GM21576 (cell line): ENCODE measurements around the gene ADAMTS4.

Experiments used
- ATAC-seq: cut with Tn5 transposase; IDR thresholded peaks from one replicate; pipeline ENCODE4 v1.9.1; 2021; ENCODE audit warnings: mild to moderate bottlenecking, moderate library complexity; ENCODE audit not compliant: unreplicated experiment

The ADAMTS4 gene

DNA sequence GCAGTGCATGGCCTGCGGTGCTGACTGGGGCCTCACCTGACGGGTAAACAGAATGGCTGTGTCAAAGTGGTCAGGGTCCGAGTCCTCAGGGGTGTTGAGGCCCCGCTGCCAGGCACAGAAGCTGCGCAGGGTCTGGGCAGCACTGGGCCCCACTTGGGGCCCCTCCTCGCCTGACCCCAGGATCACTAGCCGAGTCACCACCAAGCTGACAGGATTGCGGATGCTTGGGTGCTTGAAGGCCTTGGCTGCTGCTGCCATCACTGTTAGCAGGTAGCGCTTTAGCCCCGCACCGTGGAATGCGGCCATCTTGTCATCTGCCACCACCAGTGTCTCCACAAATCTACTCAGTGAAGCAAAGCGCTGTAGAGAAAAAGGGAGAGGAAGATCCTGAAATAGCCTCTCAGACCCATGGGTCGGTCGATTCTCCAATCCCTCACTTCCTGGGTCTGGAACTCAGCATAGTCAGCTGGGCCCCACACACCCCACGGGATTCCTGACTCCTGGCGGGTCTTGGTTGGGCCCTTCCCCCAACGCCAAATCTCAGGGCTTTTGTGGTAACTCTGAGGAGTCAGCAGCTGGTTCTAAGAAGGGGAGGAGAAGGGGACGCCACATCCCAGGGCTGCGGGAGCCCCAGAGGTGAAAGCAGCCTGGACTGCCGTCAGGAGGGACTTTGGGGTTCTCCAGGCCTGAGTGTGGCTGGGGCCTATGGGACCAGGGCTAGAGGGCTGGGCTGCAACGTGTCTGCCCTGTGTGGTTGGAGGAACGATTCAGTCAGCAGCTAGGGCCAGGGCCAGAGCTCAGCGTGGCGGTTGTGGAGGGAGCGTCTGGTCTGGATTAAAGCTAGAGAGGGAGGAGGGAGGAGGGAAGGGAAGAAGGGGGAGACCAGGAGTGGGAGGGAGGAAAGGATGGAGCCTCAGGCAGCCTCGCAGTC is 2.1 kb downstream of the ADAMTS4 start:
- no peak for ATAC-seq

DNA sequence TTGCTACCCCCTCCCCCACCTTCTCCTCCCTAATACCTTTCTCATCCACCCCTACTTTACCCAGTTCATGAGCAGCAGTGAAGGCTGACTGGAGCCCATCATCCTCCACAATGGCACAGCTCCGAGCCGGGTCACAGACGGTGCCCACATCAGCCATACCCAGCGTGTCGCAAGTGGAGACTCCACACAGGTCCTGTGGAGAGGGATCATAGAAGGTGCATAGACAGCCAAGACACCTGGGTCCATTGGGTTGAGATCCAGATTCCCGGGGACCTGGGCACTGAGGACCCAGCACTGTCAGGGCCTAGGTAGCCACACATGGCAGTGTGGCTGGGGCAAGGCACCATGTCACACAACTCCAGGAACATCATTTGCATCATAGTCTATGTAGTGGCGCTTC is 2.7 kb downstream of the ADAMTS4 start:
- no peak for ATAC-seq

DNA sequence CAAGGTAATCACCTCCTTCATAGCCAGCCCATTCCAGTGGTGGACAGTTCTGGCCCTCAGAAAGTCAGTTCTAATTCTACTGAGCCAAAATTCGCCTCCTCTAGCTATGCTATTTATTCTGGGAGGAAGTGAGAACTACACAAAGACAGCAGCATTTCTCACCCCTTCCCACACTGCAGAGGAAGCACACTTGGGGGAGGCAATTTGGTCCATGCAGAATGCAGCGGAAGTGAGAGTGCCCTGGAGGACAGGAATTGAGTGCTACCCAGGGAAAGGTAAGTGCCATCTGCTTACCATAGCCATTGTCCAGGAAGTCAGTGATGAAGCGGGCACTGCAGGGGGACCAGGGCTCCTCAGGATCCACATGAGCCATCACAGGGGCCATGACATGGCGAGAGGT is 3.7 kb downstream of the ADAMTS4 start:
- ATAC-seq = peak; percentile 53

DNA sequence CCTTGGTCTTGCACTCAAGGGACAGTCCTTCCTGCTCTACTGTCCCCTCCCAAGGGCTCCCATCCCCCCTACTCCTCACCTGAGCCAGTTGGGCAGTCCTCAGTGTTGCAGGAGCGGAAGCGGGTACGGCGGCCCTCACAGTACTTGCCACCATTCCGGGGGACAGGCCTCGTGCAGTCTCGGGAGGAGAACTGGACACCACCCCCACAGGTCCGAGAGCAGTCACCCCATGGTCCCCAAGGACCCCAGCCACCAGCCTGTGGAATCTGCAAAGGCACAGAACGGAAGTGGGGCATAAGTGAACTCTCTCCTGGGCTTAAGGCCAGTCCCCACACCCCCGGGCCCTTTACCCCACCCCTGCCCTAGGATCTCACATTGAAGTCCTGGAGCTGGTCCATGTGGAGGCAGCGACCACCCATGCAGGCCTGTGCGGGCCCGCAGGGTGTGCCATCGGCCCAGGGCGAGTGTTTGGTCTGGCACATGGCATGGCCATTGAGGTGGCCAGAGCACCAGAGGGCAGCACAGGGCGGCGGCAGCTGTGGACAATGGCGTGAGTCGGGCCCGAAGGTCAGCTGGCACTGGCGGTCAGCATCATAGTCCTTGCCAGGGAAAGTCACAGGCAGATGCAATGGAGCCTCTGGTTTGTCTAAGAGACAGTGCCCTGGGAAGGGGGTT is 5.2 kb downstream of the ADAMTS4 start:
- no peak for ATAC-seq

DNA sequence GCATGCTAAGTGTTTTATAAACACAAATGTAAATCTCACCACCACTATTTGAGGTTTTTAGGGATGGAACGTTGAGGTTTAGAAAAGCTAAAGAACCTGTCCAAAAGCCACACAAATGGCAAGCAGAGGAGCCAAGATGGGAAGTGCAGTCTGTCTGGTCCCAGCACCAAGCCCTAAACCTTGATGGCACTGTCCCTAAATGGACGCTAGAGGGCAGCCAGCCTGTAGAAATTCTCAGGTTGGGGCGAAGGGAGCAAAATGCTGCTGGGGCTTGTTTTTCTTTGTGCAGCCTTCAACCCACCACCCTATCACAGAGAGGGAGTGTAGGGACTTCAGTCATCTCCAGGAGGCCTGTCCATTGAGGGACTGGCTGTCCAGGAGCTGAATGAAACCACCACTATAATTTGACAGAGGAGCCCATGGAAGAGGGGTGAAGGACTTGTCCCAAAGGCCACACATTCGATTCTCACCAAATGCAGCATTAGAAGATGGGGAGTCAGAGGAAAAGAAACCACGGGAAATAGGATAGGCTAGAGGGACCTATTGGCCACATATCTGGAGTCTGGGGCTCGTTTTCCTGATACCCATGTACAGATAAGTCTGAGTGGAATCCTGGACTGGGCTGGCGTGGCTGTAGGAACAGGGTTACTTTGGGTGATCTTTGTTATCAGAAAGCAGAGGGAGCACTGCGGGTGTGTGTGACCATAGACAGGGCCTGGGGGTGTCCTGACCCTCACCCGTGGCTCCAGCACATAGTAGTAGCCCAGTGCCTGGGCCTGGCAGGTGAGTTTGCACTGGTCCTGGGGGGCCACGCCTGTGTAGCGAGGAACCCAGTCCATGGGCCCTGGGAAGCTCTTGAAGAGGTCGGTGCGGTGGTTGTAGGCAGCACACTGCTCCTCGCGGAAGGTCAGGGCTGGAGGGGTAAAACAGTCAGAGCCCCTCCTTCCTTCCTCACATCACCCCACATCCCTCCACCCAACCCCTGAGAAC is 6.1 kb downstream of the ADAMTS4 start:
- ATAC-seq = peak; percentile 60

DNA sequence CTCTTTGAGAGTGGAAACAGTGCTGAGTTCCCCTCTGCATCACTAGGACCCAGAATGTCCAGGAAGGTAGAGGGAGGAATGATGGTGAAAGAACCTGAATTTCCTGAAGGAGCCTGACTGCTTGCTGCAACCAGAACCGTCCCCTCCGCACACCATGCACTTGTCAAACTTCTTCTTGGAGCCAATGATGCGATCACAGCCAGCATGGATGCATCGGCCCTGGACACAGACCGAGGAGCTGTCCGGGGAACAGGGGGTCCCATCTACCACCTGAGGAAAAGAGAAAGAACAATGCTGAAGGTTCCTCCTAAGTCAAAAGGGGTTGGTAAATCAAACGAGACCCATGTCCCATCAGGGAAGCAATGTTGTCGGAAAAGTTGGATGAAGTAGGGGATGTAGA is 6.9 kb downstream of the ADAMTS4 start:
- ATAC-seq = no peak

DNA sequence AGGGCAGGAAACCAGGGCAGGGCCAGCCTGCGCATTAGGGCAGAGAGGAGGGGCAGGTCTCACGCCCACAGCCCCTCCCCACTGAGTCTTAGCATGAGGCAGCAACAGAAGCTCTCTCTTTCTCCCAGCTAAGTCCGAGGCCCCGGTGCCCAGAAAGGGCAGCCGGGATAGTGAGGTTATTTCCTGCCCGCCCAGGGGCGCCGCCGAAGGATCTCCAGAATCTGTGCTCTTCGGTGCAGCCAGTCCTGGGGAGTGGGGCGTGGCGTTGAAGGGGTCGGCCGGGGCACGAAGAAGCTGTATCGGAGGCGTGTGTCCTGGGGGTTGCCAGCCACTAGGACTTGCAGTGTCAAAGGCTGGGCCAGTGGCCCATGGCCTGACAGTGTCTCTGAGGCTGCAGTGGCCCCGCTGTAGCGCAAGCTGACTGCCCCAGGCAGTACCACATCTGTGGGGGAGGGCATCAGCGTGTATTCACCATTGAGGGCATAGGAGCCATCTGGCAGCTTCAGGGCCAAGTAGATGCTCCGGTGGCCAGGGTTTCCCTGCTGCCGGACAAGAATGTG is 7.8 kb downstream of the ADAMTS4 start:
- ATAC-seq = no peak

DNA sequence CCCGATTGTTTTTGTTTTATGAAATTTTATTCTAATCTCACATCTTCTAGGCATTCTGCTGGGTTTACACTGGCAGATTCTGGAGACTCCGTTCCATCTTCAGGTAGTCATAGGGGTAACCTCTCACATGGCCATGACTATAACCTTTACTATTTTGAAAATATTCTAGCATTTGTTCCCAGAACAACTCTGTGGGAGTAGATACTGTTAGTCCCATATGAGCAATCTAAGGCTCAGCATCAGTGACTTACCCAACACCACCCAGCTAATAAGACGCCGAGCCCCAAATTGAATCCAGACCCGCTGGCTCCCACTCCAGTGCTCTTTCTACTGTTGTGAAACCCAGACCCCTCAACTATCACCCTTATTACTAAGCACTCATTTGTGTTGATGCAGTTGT is 9.8 kb downstream of the ADAMTS4 start:
- no peak for ATAC-seq

DNA sequence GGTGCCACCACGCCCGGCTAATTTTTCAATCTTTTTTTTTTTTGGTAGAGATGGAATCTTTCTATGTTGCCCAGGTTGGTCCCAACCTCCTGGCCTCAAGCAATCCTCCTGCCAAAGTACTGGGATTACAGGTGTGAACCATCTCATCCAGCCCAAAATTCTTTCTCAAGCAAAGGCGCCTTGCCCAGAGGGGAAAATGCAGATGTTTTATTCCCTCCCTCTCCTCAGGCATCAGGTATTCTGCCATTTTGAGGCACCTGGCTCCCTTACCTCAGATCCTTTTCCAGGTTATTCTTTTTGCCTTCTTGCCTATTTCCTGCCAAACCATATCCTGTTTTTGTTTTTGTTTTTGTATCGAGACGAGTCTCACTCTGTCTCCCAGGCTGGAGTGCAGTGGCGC is 10.5 kb downstream of the ADAMTS4 start:
- ATAC-seq = no peak

DNA sequence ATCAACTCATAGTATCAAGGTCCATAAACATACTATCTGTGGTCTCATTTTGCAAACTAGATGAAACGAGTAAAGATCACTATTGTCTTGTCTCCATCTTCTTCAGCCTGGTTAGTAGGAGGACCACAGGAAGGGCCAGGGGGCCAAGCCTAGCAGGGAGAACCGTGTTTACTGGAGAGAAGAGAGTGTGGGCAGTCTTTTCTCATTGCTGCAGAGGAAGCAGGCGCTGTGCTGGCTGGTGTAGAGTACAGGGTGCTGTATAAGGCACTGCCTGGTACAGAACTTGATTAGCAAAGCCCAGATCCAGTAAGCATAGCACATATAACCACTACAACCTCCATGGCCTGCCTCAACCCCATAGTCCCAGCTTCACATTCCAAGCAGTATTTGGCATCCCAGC is 11.5 kb downstream of the ADAMTS4 start:
- ATAC-seq = no peak

DNA sequence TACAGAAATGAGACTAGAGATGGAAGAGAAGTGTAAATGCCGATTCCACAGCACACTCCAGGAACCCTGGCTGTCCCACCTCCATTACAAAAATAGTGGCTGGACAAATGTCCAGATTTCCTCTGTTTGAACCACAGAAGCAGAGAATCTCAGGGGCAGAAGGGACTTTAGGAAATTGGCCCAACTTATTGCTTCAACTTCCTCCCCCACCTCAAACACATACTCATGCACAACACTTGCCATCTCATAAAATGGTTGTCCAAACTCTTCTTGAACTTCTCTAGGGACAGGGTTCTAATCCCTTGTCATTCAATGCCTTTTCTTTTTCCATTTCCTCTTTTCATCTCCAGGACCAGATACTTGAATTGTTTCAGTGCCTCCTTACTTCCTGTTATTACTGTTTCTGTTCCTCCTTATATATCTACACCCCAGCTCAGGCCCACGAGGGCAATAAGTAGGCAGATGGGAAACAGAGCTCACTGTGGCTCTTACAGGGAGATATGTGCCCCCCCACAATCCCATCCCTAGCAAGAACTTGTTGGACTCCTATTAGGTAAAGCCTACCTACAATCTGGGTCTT is 13.0 kb downstream of the ADAMTS4 start:
- ATAC-seq = no peak

DNA sequence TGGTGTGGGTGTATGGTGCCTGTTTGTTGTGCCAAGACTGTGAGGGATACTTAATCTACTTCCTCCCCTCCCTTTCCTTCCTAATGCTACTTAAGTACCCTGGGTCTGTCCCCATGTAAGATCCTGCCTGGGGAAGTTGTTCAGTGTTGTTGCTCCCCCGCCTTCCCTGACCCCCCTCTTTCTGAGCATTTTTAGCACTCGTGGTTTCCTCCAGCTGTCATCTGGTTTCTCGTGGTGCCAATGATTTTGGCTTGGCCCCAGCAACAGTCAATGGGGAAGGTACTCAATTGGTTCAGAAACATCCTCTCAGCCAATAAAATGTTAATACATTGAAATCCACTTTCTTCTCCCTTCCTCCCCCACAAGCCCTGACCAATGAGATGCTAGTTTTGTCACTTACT is 13.6 kb downstream of the ADAMTS4 start:
- ATAC-seq = peak; percentile 63

DNA sequence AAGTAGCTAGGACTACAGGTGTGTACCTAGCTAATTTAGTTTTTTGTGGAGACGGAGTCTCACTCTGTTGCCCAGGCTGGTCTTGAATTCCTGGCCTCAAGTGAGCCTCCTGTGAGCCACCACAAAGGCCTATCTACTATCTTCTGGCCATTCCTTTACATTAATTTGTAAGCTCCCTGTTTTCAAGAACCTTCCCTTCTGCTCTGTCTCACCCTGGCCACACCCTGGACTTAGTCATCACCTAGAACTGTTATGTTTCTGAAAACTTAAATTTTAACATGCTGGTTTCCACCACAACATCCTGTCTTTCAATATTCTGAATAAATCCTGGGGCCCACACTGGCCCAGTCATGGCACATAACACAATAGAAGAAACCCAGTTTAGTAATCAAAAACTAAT is 16.6 kb downstream of the ADAMTS4 start:
- ATAC-seq = peak; percentile 43

DNA sequence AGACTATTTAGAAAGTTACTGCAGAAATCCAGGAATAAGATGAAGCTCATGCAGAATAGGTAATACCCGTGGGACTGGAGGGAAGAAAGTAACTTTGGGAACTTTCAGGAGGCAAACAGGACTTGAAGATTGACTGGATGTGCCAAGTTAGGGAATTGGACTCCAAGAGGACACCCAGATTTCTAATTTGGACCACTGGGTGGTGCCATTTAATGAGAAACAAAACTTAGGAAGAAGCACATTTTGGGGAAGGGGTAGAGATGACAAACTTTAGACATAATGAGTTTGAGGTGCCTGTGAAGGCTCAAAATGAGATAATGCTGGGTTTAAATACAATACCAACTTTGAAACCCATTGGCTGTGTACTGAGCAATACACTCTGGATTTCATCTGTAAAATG is 18.2 kb downstream of the ADAMTS4 start:
- no peak for ATAC-seq

DNA sequence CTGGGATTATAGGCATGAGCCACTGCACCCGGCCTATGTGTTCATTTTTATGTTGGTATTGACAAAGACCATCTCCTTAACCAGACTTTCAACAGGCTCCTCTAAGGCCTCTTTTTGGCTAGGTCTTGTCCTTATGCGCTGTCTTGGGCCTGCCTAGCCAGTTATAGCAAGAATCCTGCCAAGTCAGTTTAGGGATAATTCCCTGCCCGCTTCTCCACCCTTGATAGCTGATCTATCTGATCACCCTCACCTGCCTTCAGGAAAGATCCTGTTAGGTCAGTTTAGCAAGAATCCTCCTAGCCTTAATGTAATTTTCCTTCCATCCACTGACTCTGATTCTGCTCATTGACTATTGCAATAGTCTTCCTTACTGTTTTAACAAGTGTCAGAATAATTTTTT is 19.2 kb downstream of the ADAMTS4 start:
- ATAC-seq = no peak

DNA sequence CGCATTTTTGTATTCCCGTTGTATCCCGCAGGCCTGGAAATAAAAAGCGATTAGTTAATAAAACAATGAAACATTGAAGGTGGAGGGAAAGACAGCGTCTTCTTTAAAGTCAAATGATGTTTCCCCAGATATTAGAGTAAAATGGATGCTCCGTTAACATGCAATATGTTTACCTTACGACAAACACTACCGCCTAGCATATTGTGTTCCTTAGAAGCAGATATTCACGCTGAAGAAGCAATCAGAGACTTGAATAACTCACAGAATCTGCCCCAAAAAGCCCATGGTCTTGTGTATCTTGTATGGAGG is 21.0 kb downstream of the ADAMTS4 start:
- no peak for ATAC-seq

DNA sequence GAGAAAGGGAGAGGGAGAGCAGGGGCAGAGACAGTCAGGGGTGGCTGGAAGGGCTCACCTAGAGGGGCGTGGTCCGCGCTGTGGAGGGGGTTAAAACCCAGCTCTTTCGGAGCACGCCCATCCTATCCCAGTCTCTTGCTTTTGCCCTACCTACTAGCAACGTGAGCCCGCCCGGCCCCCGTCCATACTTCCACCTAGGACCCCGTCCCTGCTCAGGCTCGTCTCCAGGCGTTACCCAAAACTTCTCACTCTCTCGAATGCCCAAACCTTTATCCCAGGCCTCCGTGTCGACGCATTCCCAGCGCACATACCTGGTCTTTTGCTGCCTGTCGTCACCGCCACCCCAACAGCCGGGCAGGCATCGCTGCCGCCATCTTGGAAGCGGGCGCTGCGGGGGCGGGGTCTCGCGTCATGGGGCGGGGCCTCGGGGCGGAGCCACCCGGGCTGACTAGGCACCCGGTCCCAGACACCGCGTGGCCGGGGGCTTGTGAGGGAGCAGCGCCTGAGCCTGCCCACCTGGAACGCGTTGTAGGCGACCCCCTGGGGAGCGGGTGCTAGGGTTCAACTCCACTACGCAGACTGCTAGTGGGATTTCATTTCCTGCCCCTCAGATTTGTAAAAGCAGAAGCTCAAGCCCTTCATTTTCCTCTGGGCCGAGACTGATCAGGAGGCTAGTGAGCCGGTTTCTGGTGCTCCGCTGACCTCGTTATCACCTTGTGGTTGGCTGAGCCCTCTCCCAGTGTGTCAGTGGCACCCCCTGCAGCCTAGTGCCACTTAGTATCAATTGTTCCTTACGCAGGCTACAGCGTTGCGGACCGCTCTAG is 21.5 kb downstream of the ADAMTS4 start, which contains the start of gene B4GALT3:
Gene B4GALT3, minus strand, starts transcription at position 396 of the 824 bp plus-strand sequence. CDS start 1,447 bp downstream, outside the sequence.
- ATAC-seq = peak; percentile 72

DNA sequence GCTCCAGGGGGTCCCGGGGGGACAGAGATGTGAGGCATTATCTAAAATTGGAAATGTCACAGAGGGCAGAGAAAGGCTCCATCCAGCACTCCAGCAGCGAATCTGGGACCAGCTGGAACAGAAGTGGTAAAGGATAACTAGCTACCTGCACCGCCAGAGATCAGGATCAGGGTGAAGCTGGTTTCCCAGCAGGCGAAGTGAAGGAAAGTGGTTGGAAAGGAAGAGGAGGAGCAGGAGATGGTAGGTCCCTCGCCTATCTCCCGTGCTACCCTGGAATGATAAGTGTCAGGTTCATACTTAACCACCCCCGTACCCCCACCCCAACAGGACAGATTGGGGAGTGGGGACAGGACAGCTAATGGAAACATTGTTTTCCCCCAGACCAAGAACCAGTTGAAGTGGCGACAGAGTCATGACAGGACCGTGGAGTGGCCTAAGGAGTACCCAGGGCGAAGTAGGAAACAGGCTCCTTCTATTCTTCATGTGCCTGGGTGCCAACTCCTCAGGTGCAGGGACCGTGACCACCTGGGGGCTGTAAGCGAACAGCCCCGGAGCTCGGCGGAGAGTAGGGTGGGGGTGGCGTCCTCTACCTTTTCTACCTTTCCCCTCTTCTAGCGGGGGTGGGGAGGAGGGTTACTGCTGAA is 22.3 kb downstream of the ADAMTS4 start:
- ATAC-seq = no peak
